Pancreas (tissue), 10 donors: ENCODE measurements around the gene GATA2. TPM values are rescaled to one million over a fixed set of nuclear protein-coding genes. Genes with fewer than 3 reads are reported as not detected.
A peak's percentile ranks its signal among the peaks of the same experiment; 100 is the strongest.

Experiments used
- ATAC-seq, 4 donors: fragments of 200-7000 bp; cut with Tn5 transposase; one replicate each; pipeline versions ENCODE4 v1.8.0 to v1.9.1; 2020; ENCODE audit warnings: mild to moderate bottlenecking in 4 of 4, moderate library complexity in 4 of 4
- DNase-seq, 6 donors: peaks; one replicate each; pipeline ENCODE4 v3.0.0-alpha.2; 2020
- FAIRE-seq: peaks from 2 replicates; lab custom pipeline; 2012; peaks lifted over from hg19 to GRCh38; lab: Jason Lieb, UNC
- H3K27ac ChIP-seq, 4 donors: fragments of 200-600 bp; sonication (generic); 1 replicate in 3 of 4; 2 replicates in 1 of 4; pipeline versions ENCODE4 v1.5.0 to v1.8.0; 2020
- H3K27me3 ChIP-seq, 4 donors: fragments of 200-600 bp; one replicate each; pipeline ENCODE4 v1.8.0; 2021
- H3K36me3 ChIP-seq, 3 donors: fragments of 200-600 bp; sonication (generic) in 1 of 3; one replicate each; pipeline versions ENCODE4 v1.5.0 to v1.8.0; 2020 to 2021
- H3K4me1 ChIP-seq, 3 donors: fragments of 200-600 bp; one replicate each; pipeline ENCODE4 v1.8.0; 2021
- H3K4me3 ChIP-seq, 4 donors: fragments of 200-600 bp; sonication (generic) in 2 of 4; one replicate each; pipeline versions ENCODE4 v1.5.0 to v1.8.0; 2020 to 2021
- H3K9me3 ChIP-seq, 4 donors: fragments of 200-600 bp; one replicate each; pipeline ENCODE4 v1.8.0; 2021
- WGBS, 2 donors: extraction: QIAGEN DNeasy Blood & Tissue Kit; methylation state at CpG; one replicate each; pipeline ENCODE4 v1.1.7; 2013; 5-methylcytosine and 5-hydroxymethylcytosine counted together
- intact Hi-C, 3 donors: fragments of 100-400 bp; cut with DNase I; formaldehyde crosslinking; loops; one replicate each; pipeline versions ENCODE4 v1.11.1 to v1.14.2; 2022
- polyA plus RNA-seq, 2 donors: library from polyadenylated mRNA; stranded (reverse); fragments of 200-250 nt; gene quantifications; one replicate each; pipeline ENCODE4 v1.2.3, GENCODE V29; 2013
- total RNA-seq, 6 donors: library from RNA; stranded (reverse); fragmentation: NEBNext Ultra II Directional in 4 of 6; extraction: Animal tissue kit (Norgen Biotek cat#: 25700) in 4 of 6; gene quantifications; one replicate each; pipeline versions ENCODE4 v1.2.1 to v1.2.4, GENCODE V29; 2021 to 2023
- TF ChIP-seq, protein P1 (sequence below), 4 donors: fragments of 200-600 bp; sonication (generic) in 3 of 4; IDR thresholded peaks; one replicate each; pipeline versions ENCODE4 v1.5.0 to v1.8.0; 2021; ENCODE audit warnings: antibody characterized with exemption in 4 of 4
- donor health status: healthy with polysubstance abuse.
- donor health status: DM: no; HTN: no; CAD: no; lungs with moderate emphysema.
- donor health status: DM: no; HTN: no; CAD: no.
- donor health status: control.
- donor health status: control.
- donor health status: Bipolar disorder and iron deficiency.
- donor health status: DM: yes; HTN: yes; CAD: no.
- donor health status: DM: no; HTN: no; CAD: no.
- donor health status: DM: no; HTN: no; CAD: no.
- donor health status: DM: yes; HTN: yes; CAD: no.

The GATA2 gene
- total and polyA plus RNA-seq, 8 donors: 6.2 to 17.1 (median 11.1) TPM

DNA sequence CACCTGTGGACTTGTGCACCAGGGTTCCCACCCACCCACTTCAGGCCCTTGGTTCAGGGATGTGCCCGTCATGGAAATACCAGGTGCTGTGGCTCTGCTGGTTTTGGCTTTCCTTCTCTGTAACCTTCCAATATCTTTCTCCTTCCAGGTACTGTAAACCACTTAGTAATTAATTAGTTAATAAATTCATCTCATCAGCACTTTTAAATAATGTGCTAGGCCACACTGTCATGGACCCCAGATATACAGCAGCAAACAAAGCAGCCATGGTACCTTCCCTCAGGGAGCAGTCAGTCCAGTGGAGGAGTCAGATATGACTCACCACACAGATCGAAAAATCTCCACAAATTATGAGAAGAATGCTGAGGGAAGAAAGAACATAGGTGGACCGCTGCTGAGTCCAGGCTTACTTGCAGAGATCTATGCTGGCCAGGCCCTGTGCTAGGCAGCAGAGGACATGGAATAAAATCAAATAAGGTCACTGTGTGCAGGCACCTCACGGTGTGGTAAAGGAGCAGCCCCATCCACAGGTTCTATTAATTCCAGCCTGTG, 6.8 kb upstream of the GATA2 start:
- H3K4me3 ChIP-seq: no peak overlapping the region
- TF ChIP-seq, protein P1, sequence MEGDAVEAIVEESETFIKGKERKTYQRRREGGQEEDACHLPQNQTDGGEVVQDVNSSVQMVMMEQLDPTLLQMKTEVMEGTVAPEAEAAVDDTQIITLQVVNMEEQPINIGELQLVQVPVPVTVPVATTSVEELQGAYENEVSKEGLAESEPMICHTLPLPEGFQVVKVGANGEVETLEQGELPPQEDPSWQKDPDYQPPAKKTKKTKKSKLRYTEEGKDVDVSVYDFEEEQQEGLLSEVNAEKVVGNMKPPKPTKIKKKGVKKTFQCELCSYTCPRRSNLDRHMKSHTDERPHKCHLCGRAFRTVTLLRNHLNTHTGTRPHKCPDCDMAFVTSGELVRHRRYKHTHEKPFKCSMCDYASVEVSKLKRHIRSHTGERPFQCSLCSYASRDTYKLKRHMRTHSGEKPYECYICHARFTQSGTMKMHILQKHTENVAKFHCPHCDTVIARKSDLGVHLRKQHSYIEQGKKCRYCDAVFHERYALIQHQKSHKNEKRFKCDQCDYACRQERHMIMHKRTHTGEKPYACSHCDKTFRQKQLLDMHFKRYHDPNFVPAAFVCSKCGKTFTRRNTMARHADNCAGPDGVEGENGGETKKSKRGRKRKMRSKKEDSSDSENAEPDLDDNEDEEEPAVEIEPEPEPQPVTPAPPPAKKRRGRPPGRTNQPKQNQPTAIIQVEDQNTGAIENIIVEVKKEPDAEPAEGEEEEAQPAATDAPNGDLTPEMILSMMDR (IDR thresholded peaks at IDR 0.05): no peak
- 89 to 93% methylated on average over 4 of the region's 4 CpGs for WGBS, 2 donors
- intact Hi-C loops: loop anchor here in 1 of 3 donors (5.0 kb wide), 1 partner anchor 72 kb away; no protein-coding TSS in a partner anchor
- no peaks in the 10 kb centered on the region for H3K4me1 ChIP-seq
- DNase-seq (peak in 1 of 6 donors; percentile 2), ATAC-seq (no peak), FAIRE-seq (no peak)
- no peaks in the 10 kb centered on the region for H3K36me3 ChIP-seq
- no peak overlapping the region for H3K27ac ChIP-seq
- H3K9me3 ChIP-seq: no peaks in the 10 kb centered on the region
- H3K27me3 ChIP-seq: no peaks in the 10 kb centered on the region

DNA sequence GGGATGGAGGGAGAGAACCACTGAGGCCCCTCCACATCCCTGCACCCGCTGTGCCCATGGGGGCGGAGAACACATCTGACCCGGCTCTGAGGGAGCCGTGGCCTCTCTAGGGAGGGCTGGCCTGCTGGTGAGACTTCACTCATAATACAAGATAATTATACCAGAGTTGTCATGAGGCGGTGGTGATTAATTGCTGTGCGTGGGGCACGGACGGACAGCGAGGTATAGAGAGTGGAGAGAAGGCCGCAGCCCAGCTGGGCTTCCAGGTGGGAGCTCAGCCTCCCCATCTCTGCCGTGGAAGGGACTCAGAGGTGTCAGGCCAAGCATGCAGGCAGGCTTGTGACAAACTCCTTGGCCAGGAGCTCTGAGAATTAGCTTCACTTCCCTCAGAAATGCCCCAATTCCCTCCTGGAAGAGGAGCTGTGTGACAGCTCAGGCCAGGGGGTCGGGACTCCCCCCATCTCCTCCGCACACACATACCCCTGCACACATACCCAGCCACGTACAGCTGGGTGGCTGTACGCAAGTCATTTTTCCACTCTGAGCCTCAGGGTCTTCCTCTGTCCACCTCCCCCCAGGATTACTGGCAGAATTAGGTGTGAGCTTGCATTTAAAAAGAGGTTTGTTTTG, 6.0 kb upstream of the GATA2 start:
- no peaks in the 10 kb centered on the region for H3K9me3 ChIP-seq
- no peaks in the 10 kb centered on the region for H3K4me1 ChIP-seq
- H3K36me3 ChIP-seq: no peaks in the 10 kb centered on the region
- no peak overlapping the region for H3K4me3 ChIP-seq
- ATAC-seq: no peak
- DNase-seq: peak in 1 of 6 donors; percentile 15
- no peak for FAIRE-seq
- intact Hi-C loops: loop anchor here in 1 of 3 donors (5.0 kb wide), 1 partner anchor 72 kb away; no protein-coding TSS in a partner anchor
- WGBS, 2 donors: 69 to 73% methylated on average over 15 of the region's 15 CpGs
- H3K27me3 ChIP-seq: no peaks in the 10 kb centered on the region
- TF ChIP-seq, protein P1 (IDR thresholded peaks at IDR 0.05): no peak
- no peak overlapping the region for H3K27ac ChIP-seq

DNA sequence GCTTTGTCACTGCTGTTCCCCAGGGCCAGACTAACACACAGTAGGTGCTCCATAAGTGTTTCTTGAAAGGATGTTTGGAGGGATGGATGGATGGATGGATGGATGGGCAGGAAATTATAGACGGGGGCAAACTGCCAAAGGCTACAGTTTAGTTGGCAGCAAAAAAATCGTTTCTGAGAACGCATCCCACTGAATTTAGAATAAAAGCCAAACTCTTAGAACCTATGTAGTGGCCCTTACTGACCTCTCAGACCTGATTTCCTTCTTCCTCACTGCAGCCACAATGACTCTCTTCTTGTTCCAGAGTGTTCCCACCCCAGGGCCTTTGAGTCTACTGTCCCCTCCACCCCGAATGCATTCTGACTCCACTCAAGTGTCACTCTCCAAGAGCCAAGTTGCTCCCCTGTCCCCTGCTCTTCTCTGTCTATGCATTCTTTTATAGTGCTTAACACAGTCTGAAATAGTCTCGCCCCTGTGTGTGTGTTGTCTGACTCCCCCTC, 5.2 kb upstream of the GATA2 start:
- Histone ChIP-seq H3K27ac (no peak overlapping the region), H3K27me3 (no peaks in the 10 kb centered on the region), H3K36me3 (no peaks in the 10 kb centered on the region), H3K4me3 (peak overlapping the region in 3 of 4 donors; percentile 18 to 51 (median 42)), H3K4me1 (peaks cover 0 to 1% (median 0%) of the 10 kb centered on the region in 3 donors), H3K9me3 (no peaks in the 10 kb centered on the region)
- intact Hi-C loops: loop anchor here in 1 of 3 donors (5.0 kb wide), 1 partner anchor 71 kb away; no protein-coding TSS in a partner anchor
- peak in 1 of 6 donors; percentile 11 for DNase-seq
- no peak for FAIRE-seq
- TF ChIP-seq, protein P1 (IDR thresholded peaks at IDR 0.05): no peak
- no peak for ATAC-seq
- 33 to 37% methylated on average over 5 of the region's 5 CpGs for WGBS, 2 donors

DNA sequence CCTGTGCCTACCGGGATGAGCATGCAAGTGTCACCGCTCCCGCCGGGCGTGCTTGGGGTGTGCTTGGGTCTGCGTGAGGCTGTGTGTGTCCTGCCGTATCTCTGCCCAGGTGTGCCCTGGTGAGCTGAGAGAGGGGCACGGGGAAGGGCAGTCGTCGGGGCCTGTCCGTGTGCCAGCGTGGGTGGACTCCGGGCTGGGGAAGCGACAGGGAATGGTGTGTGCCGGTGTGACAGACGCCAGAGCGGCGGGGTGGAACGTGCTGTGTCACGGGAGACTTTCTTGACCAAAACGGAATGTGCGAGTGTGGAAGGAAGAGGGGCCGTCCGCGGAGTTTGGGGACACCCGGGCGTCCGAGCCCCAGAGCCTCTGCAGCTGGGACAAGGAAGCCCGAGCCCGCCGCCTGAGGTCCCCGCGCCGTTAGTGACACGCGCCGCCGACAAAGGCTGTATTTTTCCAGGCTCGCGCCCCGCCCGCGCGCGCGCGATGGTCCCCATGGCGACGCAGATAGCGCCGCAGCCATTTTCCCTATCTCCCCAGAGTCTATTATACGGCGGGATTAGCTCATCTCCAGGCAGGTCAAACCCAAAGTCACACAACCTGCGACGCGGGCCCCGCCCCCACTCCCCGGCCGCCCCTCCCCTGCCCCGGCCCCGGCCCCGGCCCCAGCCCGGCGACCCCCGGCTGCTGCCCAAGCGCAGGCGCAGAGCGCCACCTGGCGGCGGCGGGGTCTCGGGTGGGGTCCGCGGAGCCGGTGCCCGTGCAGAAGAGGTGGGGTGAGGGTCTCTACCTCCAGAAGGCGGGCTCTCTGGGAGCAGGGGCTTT, 4.5 kb upstream of the GATA2 start:
- peak; percentile 59 to 83 (median 74) for ATAC-seq
- no peak for FAIRE-seq
- 5 to 6% methylated on average over 70 to 77 of the region's 77 CpGs for WGBS, 2 donors
- Histone ChIP-seq H3K36me3 (no peaks in the 10 kb centered on the region), H3K4me3 (peak overlapping the region; percentile 18 to 51 (median 34)), H3K4me1 (peaks cover 0 to 3% (median 0%) of the 10 kb centered on the region in 3 donors), H3K9me3 (no peaks in the 10 kb centered on the region), H3K27ac (no peak overlapping the region), H3K27me3 (no peaks in the 10 kb centered on the region)
- TF ChIP-seq, protein P1 (IDR thresholded peaks at IDR 0.05): peak; percentile 31 to 69 (median 46)
- intact Hi-C loops: loop anchor here in 1 of 3 donors (5.0 kb wide), 1 partner anchor 70 kb away; no protein-coding TSS in a partner anchor
- peak; percentile 71 to 90 (median 78) for DNase-seq
